ENCODE measurements around the gene DNMT3L. TPM values are rescaled to one million over a fixed set of nuclear protein-coding genes. Genes with fewer than 3 reads are reported as not detected.

Gene DNMT3L
- total and polyA plus RNA-seq, 12 donors = not detected

DNA sequence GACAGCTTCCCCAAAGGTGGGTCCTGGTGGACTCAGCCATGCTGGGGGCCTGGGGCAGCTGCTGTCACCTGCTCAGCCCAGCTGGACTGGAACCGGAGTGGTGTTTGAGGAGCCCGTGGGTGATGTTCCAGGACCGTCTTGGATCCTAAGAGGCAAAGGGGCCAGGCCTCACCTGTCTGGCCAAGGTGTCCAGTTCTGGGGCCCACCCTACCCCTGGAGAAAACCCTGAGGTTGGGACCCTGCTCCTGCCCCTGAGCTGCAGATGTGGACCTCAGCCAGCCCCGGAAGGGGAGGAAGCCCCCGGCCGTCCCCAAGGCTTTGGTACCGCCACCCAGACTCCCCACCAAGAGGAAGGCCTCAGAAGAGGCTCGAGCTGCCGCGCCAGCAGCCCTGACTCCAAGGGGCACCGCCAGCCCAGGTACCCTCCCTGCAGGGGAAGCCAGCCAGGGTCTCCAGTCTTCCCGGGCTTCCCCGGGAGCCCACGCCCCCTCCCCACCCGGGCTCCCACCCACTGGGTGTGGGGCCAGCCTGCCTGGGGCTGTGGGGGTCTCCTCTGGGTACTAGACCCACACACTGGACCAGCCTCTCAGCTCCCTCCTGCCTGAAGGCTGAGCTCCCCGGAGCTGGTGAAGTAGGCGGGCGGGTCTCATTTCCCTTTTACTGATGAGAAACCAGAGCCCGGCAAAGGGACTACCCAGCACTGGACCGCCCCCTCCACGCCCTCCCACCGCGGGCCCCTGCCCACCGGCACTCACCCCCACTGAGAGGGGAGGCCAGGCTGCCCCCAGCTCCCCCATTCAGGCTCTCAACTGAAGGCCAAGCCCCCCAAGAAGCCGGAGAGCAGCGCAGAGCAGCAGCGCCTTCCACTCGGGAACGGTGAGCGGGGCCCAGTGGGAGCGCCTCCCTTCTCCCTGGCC lies 25.3 kb upstream of the DNMT3L start:
- Histone ChIP-seq H3K36me3 (replicated peaks in 1 of 2) (no peaks in the 10 kb centered on the region), H3K27ac (no peak overlapping the region), H3K4me3 (no peak overlapping the region), H3K9me3 (replicated peaks in 1 of 3) (no peaks in the 10 kb centered on the region), H3K27me3 (peaks cover 18% of the 10 kb centered on the region), H3K4me1 (replicated peaks in 1 of 2) (peaks cover 0 to 6% of the 10 kb centered on the region in 2 donors)
- intact Hi-C loops (cut with DNase I) = no loop called here
- WGBS, 4 donors = 72 to 81% (median 73%) methylated on average over 11 to 31 of the region's 31 CpGs
- no peak for TF ChIP-seq POLR2A (IDR thresholded peaks at IDR 0.05)
- TF ChIP-seq, protein P1, sequence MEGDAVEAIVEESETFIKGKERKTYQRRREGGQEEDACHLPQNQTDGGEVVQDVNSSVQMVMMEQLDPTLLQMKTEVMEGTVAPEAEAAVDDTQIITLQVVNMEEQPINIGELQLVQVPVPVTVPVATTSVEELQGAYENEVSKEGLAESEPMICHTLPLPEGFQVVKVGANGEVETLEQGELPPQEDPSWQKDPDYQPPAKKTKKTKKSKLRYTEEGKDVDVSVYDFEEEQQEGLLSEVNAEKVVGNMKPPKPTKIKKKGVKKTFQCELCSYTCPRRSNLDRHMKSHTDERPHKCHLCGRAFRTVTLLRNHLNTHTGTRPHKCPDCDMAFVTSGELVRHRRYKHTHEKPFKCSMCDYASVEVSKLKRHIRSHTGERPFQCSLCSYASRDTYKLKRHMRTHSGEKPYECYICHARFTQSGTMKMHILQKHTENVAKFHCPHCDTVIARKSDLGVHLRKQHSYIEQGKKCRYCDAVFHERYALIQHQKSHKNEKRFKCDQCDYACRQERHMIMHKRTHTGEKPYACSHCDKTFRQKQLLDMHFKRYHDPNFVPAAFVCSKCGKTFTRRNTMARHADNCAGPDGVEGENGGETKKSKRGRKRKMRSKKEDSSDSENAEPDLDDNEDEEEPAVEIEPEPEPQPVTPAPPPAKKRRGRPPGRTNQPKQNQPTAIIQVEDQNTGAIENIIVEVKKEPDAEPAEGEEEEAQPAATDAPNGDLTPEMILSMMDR (IDR thresholded peaks at IDR 0.05) = no peak
- peak in 1 of 7 donors; percentile 5 for DNase-seq

DNA sequence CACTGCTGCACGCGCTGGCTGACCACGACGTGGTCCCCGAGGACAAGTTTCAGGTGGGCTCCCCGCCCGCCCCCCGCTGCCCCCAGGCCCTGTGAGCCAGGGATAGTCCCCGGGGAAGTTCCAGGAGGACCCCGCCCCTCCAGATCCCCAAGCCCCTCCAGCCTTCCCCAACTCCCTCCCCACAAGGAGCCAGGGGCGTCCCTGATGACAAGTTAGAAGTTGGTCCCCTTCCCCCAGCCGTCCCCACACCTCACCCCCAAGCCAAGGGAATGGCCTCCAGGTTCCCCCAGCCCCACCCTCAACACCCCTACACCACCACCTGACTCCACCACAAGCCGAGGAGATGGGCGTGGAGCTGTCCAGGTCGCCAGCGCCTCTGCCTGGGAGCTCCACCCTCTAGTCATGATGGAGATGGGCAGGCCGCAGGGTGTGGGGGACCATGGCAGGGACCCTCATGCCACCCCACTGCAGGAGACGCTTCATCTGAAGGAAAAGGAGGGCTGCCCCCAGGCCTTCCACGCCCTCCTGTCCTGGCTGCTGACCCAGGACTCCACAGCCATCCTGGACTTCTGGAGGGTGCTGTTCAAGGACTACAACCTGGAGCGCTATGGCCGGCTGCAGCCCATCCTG lies 24.5 kb upstream of the DNMT3L start:
- Histone ChIP-seq H3K27ac (no peak overlapping the region), H3K27me3 (peaks cover 18% of the 10 kb centered on the region), H3K36me3 (replicated peaks in 1 of 2) (no peaks in the 10 kb centered on the region), H3K4me3 (no peak overlapping the region), H3K4me1 (replicated peaks in 1 of 2) (peaks cover 0 to 6% of the 10 kb centered on the region in 2 donors), H3K9me3 (replicated peaks in 1 of 3) (no peaks in the 10 kb centered on the region)
- WGBS, 4 donors = 51 to 74% (median 61%) methylated on average over 4 to 21 of the region's 21 CpGs
- no peak for DNase-seq
- TF ChIP-seq POLR2A (IDR thresholded peaks at IDR 0.05) = no peak
- TF ChIP-seq, protein P1 (IDR thresholded peaks at IDR 0.05) = no peak
- intact Hi-C loops (cut with DNase I) = no loop called here

DNA sequence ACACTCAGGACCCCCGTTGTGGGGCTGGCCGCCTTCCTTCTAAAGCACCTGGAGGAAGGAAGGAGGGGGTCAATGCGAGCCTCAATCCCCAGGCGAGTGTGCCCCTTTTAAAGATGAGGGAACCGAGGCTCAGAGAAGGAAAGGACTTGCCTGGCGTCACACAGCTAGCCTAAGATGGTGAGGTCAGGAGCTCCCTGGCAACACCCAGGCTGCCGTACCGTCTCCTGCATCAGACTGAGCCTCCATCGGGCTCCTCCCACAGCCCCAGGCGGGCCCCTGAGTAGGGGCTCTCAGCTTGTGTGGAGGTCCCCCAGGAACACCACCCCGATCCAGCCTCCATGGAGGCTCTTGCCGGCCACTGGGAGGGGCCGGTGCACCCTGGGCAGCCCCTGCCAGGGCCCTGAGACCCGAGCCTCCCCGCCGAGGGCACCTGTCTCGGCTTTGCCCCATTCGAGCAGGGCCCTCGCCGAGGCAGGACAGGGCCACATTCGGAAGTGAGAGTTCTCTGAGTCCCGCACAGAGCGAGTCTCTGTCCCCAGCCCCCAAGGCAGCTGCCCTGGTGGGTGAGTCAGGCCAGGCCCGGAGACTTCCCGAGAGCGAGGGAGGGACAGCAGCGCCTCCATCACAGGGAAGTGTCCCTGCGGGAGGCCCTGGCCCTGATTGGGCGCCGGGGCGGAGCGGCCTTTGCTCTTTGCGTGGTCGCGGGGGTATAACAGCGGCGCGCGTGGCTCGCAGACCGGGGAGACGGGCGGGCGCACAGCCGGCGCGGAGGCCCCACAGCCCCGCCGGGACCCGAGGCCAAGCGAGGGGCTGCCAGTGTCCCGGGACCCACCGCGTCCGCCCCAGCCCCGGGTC lies 23.7 kb upstream of the DNMT3L start, which contains the start of gene AIRE:
Gene AIRE, plus strand, starts transcription at position 739 of the 855 bp plus-strand sequence. CDS start 131 bp downstream, outside the sequence.
- TF ChIP-seq, protein P1 (IDR thresholded peaks at IDR 0.05) = no peak
- TF ChIP-seq POLR2A (IDR thresholded peaks at IDR 0.05) = no peak
- Histone ChIP-seq H3K27me3 (peaks cover 18% of the 10 kb centered on the region), H3K36me3 (replicated peaks in 1 of 2) (no peaks in the 10 kb centered on the region), H3K27ac (no peak within 1 kb of the TSS), H3K9me3 (replicated peaks in 1 of 3) (no peaks in the 10 kb centered on the region), H3K4me3 (no peak within 1 kb of the TSS), H3K4me1 (replicated peaks in 1 of 2) (peaks cover 0 to 6% of the 10 kb centered on the region in 2 donors)
- WGBS, 4 donors = 29 to 75% (median 50%) methylated on average over 5 to 56 of the region's 56 CpGs
- intact Hi-C loops (cut with DNase I) = no loop called here
- DNase-seq = peak in 2 of 7 donors; percentile 37 to 39
